ENCODE data around the gene APPL2. TPM values are rescaled to one million over a fixed set of nuclear protein-coding genes. Genes with fewer than 3 reads are reported as not detected.

APPL2 gene
- total RNA-seq, 1 experiment from 2014 or later = 35.5 TPM

DNA sequence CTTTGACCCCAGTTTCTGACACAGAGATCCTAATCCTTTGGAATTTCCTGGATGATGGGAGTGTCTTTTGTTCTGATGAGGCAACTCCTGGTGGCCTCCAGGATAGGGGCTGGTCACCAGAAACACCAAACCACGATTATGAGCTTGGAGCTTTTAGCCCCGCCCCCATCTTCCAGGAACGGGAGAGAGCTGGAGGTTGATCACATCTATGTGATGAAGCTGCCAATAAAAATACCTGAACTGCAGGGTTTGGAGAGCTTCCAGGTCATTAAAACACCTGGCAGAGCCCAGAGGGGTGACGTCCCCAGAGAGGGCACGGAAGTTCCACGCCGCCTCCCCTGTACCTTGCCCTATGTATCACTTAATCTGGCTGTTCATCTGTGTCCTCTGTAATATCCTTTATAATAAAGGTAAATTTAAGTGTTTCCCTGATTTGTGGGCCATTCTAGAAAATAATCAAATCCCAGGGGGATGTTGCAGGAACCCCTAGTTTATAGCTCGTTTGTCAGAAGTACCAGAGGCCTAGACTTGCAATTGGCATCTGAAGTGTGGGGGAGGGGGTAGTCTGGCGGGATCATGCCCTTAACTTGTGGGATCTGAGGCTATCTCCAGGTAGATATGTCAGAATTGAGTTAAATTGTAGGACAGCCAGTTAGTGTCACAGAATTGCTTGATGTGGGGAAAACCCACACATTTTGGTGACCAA, 21.2 kb downstream of the APPL2 start:
- H3K4me1 Mint-ChIP-seq (ENCODE audit: insufficient read depth, unreplicated experiment) = peaks cover 6% of the 10 kb centered on the region
- H3K27me3 Mint-ChIP-seq (ENCODE audit: insufficient read depth, unreplicated experiment) = no peaks in the 10 kb centered on the region
- intact Hi-C loops (cut with micrococcal nuclease) = no loop called here
- ChIA-PET POLR2A (interaction anchor here (0.5 to 1.2 kb wide), 6 partner anchors 10 to 117 kb away, joined by 3 to 6 read pairs (median 3); partner anchors contain the start of gene APPL2), CTCF (interaction anchor here (0.9 to 1.1 kb wide), 2 partner anchors 10 to 63 kb away, joined by 3 read pairs; no protein-coding TSS in a partner anchor)
- no peak for TF ChIP-seq CTCF (IDR thresholded peaks at IDR 0.05; ENCODE audit: unreplicated experiment)
- no TSS peak for BruUV-seq (replicated peaks)
- DNase-seq (ENCODE audit: unreplicated experiment) = peak; percentile 93
- H3K36me3 Mint-ChIP-seq (ENCODE audit: insufficient read depth, unreplicated experiment) = peaks cover 63% of the 10 kb centered on the region
- H3K27ac Mint-ChIP-seq (ENCODE audit: low read depth, unreplicated experiment) = peak overlapping the region; percentile 64
- no peak overlapping the region for H3K4me3 Mint-ChIP-seq (ENCODE audit: unreplicated experiment)
- H3K9me3 Mint-ChIP-seq (ENCODE audit: unreplicated experiment) = no peaks in the 10 kb centered on the region

- ChIA-PET CTCF (interaction anchor here (0.9 to 1.1 kb wide), 2 partner anchors 9 to 64 kb away, joined by 3 read pairs; no protein-coding TSS in a partner anchor), POLR2A (interaction anchor here (0.6 to 1.2 kb wide), 5 partner anchors 9 to 40 kb away, joined by 3 to 6 read pairs (median 3); partner anchors contain the start of gene APPL2)
- H3K27ac Mint-ChIP-seq (ENCODE audit: low read depth, unreplicated experiment) = peak overlapping the region; percentile 64
- TF ChIP-seq CTCF (IDR thresholded peaks at IDR 0.05; ENCODE audit: unreplicated experiment) = no peak
- intact Hi-C loops (cut with micrococcal nuclease) = no loop called here
- peak; percentile 59 for DNase-seq (ENCODE audit: unreplicated experiment)
- no TSS peak for BruUV-seq (replicated peaks)
- H3K9me3 Mint-ChIP-seq (ENCODE audit: unreplicated experiment) = no peaks in the 10 kb centered on the region
- H3K36me3 Mint-ChIP-seq (ENCODE audit: insufficient read depth, unreplicated experiment) = peaks cover 65% of the 10 kb centered on the region
- peaks cover 6% of the 10 kb centered on the region for H3K4me1 Mint-ChIP-seq (ENCODE audit: insufficient read depth, unreplicated experiment)
- no peak overlapping the region for H3K4me3 Mint-ChIP-seq (ENCODE audit: unreplicated experiment)
- no peaks in the 10 kb centered on the region for H3K27me3 Mint-ChIP-seq (ENCODE audit: insufficient read depth, unreplicated experiment)
Observed at GRCh38 chr12:105214148-105214547, 21.8 kb downstream of the APPL2 start.

GRCh38 chr12:105212438-105212837, 23.5 kb downstream of the APPL2 start:
- peaks cover 6% of the 10 kb centered on the region for H3K4me1 Mint-ChIP-seq (ENCODE audit: insufficient read depth, unreplicated experiment)
- intact Hi-C loops (cut with micrococcal nuclease) = no loop called here
- no peaks in the 10 kb centered on the region for H3K9me3 Mint-ChIP-seq (ENCODE audit: unreplicated experiment)
- peak overlapping the region; percentile 53 for H3K27ac Mint-ChIP-seq (ENCODE audit: low read depth, unreplicated experiment)
- no TSS peak for BruUV-seq (replicated peaks)
- ChIA-PET POLR2A (no interaction called here), CTCF (interaction anchor here (0.6 to 1.7 kb wide), 3 partner anchors 12 to 913 kb away, joined by 3 to 5 read pairs (median 4); no protein-coding TSS in a partner anchor)
- peaks cover 66% of the 10 kb centered on the region for H3K36me3 Mint-ChIP-seq (ENCODE audit: insufficient read depth, unreplicated experiment)
- peak; percentile 52 for DNase-seq (ENCODE audit: unreplicated experiment)
- no peak overlapping the region for H3K4me3 Mint-ChIP-seq (ENCODE audit: unreplicated experiment)
- no peak for TF ChIP-seq CTCF (IDR thresholded peaks at IDR 0.05; ENCODE audit: unreplicated experiment)
- H3K27me3 Mint-ChIP-seq (ENCODE audit: insufficient read depth, unreplicated experiment) = no peaks in the 10 kb centered on the region

DNA sequence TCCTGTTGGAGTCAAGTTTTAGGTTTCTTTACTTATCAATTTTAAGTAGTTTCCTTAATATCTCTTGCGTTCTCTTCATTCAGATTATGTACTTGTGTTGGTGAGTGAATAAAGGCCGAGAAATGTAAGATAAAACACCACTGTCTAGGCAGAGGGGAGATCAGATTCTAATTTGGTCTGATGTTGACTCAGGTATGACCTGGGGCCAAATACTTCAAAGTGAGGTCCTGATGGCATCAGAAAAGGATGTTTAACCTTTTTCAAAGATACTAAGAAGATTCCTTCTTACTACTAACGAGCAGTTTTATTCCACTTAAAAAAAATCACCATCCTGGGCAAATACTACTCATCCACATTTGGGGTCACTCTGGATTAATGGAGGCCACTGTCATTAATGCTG, 26.9 kb downstream of the APPL2 start:
- BruUV-seq (replicated peaks) = no TSS peak
- H3K36me3 Mint-ChIP-seq (ENCODE audit: insufficient read depth, unreplicated experiment) = peaks cover 63% of the 10 kb centered on the region
- no peak overlapping the region for H3K27ac Mint-ChIP-seq (ENCODE audit: low read depth, unreplicated experiment)
- POLR2A ChIA-PET = no interaction called here
- H3K9me3 Mint-ChIP-seq (ENCODE audit: unreplicated experiment) = no peaks in the 10 kb centered on the region
- H3K27me3 Mint-ChIP-seq (ENCODE audit: insufficient read depth, unreplicated experiment) = no peaks in the 10 kb centered on the region
- CTCF ChIA-PET = no interaction called here
- intact Hi-C loops (cut with micrococcal nuclease) = loop anchor here (10.0 kb wide), 1 partner anchor 176 kb away; no protein-coding TSS in a partner anchor
- DNase-seq (ENCODE audit: unreplicated experiment) = no peak
- H3K4me3 Mint-ChIP-seq (ENCODE audit: unreplicated experiment) = no peak overlapping the region
- H3K4me1 Mint-ChIP-seq (ENCODE audit: insufficient read depth, unreplicated experiment) = peaks cover 1% of the 10 kb centered on the region
- TF ChIP-seq CTCF (IDR thresholded peaks at IDR 0.05; ENCODE audit: unreplicated experiment) = no peak
